Subcutaneous adipose tissue (tissue), 4 donors: ENCODE results near the gene IL22RA1. TPM values are rescaled to one million over a fixed set of nuclear protein-coding genes. Genes with fewer than 3 reads are reported as not detected.

ENCODE experiments used
- total RNA-seq, 4 donors: library from RNA; depleted of rRNA; stranded (reverse); fragments of >200 nt; gene quantifications; one replicate each; pipeline ENCODE4 v1.1.0, GENCODE V29; 2016
- TF ChIP-seq, protein P1 (sequence below): fragments of 450-650 bp; IDR thresholded peaks from one replicate; pipeline ENCODE4 v1.5.1; 2016; ENCODE audit warnings: low read depth, mild to moderate bottlenecking, control low read depth, antibody characterized with exemption, moderate library complexity

The IL22RA1 gene
- total RNA-seq, 4 donors from 2014 or later, result 0.19 TPM; not detected in 3

DNA sequence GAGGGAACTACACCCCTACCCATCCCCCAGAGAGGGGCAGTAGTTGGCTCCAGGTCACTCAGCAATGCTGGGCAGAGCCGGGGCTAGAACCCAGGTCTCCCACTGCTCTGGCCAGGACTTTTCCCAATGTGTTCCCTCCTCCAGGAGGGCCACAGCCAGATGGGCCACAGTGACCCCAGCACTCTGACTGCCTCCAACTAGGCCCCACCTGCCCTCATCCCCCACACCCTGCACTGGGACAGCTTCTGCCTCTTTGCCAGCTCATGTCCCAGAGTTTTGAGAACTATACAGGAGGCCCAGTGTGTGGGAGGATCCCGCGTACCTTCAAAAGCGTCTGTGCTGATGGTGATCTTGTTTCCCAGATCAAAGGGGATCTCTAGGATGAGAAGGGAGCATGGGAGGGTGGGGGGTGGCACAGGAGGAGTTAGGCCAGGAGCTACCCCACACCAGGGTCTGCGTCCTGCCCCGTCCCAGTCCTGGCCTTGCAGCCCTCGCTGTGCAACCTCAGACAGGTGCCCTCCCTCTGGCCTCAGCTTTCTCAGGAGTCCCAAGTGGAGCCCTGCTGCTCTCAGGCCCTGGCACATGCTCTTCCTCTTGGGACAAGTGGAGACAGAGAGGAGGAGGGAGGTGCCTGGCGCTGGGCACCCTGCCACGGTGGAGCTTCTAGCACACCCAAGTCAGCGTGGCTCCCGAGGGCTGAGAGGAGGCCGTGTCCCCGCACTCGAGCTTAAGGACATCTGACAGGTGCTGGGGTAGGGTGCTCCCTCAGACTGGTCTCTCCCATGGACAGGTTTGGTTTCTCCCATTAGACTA, 53.0 kb downstream of the IL22RA1 start:
- TF ChIP-seq, protein P1, sequence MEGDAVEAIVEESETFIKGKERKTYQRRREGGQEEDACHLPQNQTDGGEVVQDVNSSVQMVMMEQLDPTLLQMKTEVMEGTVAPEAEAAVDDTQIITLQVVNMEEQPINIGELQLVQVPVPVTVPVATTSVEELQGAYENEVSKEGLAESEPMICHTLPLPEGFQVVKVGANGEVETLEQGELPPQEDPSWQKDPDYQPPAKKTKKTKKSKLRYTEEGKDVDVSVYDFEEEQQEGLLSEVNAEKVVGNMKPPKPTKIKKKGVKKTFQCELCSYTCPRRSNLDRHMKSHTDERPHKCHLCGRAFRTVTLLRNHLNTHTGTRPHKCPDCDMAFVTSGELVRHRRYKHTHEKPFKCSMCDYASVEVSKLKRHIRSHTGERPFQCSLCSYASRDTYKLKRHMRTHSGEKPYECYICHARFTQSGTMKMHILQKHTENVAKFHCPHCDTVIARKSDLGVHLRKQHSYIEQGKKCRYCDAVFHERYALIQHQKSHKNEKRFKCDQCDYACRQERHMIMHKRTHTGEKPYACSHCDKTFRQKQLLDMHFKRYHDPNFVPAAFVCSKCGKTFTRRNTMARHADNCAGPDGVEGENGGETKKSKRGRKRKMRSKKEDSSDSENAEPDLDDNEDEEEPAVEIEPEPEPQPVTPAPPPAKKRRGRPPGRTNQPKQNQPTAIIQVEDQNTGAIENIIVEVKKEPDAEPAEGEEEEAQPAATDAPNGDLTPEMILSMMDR, result no peak

DNA sequence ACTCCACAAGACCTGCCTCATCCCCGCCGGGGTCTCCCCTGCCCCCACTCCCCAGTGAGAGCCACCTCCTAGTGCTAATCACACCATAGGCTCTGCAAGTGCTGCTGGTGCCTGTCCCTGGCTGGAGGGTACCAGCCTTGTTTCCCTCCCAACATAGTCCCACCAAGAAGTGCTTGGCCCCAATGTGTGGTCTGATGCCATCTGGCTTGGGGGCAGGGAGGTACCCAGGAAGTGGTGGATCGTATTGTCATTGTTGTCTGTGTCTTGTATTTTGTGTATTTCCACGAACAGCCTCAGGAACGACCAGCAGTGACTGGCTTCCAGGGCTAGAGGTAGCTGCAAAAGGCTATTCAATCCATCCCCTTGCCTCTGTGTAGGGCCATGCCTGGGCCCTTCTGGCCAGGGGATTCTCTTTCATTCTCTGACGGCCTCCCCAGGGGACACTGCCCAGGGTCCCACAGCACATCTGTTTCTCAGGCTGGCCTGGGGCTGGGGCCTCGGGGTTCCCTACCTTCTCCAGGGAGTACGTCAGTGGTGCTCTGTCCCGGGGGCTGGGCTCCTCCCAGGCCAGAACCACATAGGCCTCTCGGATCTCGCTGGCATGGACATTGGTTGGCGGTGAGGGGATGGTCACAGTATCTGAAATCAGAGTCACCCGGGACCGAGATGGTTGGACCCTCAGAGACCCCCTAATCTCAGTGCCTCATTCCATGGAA, 53.8 kb downstream of the IL22RA1 start:
- TF ChIP-seq, protein P1, result no peak

DNA sequence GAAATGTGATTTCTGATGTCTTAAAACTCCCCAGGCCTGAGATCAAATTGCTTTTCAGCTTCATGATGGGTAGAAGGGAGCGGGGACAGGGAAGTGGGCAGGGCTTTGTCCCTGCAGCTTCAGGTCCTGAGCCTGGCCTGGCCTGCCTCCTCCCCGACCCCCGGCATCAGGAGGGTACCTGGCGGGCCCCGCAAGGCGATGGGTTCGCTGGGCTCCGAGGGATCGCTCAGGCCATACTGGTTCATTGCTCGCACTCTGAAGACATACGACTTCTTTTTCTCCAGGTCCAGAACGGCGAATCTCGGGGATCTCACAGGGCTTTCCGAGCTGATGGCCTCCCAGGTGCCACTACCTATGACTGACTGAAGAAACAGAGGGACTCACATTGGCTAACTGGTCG, 56.5 kb downstream of the IL22RA1 start:
- TF ChIP-seq, protein P1, result no peak

DNA sequence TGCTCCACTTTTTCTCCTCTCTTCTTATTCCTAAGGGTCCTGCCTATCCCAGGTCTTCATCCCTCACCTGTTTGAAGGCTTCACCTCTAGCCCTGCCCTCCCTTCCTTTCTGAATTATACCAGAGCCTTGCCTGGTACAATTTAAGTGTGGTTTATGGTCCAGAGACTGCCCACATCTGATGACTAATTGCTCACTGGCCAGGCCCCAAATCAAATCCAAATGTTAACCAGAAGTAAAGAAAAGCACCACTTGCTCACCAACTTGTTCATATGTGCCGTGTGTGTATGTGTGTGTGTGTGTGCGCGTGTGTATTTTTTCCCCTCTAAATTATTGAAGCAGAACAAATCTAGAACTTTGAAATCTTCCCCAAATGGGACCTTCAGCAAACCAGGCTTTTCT, 57.4 kb downstream of the IL22RA1 start:
- TF ChIP-seq, protein P1, result no peak

DNA sequence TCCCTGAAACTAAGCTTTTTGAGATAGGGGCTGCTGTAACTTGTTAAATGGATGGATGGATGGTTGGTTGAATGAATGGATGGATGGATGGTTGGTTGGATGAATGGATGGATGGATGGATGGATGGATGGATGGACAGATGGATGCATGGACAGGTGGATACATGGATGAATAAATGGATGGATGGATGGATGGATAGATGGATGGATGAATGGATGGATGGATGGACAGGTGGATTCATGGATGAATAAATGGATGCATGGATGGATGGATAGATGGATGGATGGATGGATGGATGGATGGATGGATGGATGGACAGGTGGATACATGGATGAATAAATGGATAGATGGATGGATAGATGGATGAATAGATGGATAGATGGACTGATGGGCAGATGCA, 57.9 kb downstream of the IL22RA1 start:
- TF ChIP-seq, protein P1, result no peak

DNA sequence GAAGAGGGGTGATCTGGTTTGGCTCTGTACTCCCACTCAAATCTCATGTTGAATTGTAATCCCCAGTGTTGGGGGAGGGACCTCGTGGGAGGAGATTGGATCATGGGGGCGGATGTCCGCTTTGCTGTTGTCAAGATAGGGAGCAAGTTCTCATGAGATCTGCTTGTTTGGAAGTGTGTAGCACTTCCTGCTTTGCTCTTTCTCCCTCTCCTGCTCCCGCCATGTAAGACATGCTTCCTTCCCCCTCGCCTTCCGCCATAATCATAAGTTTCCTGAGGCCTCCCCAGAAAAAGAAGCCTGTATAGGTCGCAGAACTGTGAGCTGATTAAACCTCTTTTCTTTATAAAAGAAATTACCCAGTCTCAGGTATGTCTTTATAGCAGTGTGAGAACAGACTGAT, 58.9 kb downstream of the IL22RA1 start:
- TF ChIP-seq, protein P1, result no peak

DNA sequence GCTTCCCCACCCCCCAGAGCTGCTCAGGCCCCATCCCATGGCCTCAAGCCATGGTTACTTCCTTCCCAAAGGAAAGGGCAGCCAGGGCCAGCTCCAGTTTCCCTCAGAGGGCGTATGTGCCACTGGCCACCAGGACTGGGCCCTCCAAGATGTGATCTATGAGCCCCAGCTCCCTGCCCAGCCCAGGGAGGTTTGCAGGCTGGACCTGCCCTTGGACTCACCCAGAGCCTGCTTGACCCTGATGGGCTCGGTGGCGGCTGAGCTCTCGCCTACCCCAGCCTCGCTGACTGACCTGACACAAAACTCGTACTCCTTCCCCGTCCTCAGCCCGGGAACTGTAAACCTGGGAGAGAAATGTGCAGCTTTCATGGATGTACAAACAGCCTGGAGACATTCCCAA, 60.6 kb downstream of the IL22RA1 start:
- TF ChIP-seq, protein P1, result no peak
